Stimulated activated CD8-positive, alpha-beta memory T cell treated with anti-CD3 and anti-CD28 coated beads, Interleukin-12 subunit alpha, Interleukin-12 subunit beta, amount 100 ng/mL, for 1 hour (primary cell): ENCODE results near the gene PNMA1.

Experiments used
- DNase-seq: peaks from one replicate; pipeline ENCODE4 v3.0.0-alpha.2; 2020; ENCODE audit warnings: low read depth

PNMA1 gene

DNA sequence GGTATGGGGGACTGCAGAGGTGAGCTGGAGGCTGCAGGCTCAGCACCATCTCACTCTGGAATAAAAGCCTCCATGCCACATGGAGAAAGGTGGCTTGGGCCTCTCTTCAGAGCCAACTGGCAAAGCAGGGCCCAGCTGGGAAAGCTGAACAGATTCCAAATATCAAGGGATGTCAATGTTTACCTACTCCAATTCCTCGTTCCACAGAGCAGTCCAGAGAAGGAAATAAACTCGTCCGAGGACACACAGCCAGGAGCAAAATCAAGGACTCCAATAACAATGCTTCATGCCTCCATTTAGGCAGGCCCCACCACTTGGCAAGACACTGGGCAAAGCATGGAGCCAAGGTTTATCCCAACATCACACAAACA lies 36.3 kb upstream of the PNMA1 start:
- DNase-seq: no peak

DNA sequence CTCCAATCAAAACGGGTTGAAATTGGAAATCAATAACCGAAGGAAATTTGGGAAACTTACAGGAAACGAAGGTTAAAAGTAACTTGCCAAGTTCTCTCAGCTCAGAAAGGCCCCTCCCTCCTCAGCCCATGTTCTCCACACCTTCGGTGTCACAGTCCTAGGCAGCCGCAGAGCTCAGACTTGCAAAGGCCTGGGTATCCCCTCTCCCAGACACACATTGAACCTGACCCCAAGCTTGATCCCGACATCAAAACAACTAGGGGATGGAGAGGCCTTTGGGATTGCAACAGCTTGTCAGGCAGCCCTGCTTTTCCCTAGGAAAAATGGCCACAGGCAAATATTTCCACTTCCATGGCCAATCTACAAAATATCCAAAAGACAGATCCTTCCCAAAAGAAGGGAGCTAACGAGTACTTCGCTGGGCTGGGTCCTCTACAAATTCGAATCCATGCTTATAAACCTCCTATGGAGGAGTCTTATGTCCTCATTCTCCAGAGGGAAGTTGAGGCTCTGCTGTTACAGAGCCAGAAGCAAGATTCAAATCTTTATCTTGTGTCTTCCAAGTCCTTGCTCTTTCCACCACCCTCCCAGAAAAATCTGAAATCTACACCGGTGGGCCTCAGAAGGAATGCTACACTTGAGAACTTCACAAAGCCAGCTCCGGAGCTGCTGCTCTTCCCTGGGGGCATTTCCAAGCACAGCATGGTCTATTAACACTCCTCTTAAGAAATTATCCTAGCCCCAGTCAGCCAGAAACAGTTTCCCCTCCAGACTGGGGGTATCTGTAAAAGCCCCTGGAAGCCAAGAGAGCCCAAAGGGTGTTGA lies 35.7 kb upstream of the PNMA1 start:
- no peak for DNase-seq

DNA sequence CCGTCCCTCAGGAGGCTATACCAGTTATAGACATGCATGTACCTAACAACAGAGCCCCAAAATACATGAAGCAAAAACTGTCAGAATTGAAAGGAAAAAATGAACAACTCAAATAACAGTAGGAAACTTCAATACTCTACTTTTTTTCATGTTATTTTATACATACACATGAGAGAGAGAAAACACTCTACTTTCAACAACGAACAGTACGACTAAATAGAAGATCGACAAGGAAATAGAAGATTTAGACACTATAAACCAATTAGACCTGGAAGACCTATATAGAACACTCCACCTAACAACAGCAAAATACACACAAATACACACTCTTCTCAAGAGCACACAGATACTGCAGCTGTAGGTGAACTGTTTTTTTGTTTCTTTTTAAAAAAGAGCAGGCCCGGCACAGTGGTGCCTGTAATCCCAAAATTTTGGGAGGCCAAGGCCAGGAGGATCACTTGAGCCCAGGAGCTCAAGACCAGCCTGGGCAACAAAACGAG lies 34.7 kb upstream of the PNMA1 start:
- DNase-seq: no peak

DNA sequence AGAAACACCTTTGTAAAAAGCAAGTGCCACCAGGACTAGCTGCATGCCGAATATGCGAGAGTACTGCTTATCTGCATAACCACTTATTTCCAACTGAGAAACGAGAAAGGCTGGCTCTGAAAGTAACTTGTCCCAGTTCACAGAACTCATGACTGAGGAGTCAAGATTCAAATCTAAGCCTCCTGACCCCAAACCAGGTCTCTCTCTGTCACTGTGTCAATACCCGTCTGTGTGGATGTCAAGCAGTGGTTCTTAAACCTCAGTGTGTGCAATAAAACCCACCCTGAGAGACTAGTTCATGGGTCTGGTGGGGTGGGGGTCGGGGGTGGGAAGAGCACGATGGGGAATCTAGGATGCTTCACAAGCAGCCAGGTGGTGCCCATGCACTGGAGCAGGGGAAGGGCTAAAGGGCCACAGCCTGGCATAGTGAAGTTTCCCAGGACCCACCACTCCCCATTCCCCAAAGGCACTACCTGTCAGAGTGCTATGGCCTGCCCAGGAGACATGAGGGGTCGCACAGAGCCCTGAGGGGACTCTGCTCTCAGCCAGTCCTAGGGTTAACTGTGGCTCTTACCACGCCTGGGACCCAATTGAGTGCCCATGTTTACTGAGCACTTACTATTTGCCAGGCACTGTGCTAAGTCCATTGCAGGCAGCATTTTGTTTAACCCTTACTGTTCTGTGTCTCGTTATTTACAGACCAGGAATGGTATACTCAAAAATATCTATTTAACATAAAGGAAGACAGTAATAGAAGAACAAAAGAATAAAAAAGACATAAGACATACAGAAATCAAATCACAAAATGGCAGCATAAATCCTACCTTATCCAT lies 33.4 kb upstream of the PNMA1 start:
- no peak for DNase-seq

DNA sequence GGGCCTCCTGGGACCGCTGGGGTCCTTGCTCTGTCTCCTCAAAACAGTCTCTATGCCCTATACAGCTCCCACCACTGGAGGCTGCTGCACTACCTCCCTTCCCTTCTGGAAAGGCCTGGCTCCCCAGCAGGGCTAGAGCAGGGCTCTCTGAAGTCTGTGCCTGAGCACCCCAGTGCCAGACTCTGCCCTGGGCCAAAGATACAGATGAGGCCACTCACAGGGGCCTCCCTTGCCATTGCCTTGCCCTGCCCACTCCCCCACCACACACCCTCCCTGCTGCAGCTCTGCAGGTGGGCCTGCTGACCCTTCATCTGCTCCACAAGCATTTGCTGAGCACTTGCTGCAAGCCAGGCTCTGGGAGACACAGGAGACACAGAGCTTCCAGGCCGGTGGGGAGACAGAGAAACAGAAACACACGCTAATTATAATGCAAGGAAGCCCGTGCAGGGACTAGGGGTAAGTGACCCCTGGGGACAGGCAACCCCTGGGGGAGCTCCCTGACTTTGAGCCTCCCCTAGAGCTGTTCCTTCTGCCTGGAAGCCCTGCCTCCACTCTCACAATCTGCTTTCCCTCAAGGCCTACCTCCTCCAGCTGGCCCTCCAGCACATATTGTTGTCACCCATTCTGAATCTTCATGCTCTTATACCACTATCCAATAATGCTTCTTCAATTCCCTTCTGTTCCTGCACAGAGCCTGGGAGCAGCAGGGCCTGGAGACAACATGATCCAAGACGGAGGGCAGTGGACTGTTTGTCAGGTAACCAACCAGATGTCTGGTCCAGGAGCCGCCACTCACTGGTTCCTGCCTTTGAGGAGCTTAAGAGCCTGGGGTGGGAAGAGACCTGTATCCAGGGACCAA lies 32.6 kb upstream of the PNMA1 start:
- DNase-seq: no peak

DNA sequence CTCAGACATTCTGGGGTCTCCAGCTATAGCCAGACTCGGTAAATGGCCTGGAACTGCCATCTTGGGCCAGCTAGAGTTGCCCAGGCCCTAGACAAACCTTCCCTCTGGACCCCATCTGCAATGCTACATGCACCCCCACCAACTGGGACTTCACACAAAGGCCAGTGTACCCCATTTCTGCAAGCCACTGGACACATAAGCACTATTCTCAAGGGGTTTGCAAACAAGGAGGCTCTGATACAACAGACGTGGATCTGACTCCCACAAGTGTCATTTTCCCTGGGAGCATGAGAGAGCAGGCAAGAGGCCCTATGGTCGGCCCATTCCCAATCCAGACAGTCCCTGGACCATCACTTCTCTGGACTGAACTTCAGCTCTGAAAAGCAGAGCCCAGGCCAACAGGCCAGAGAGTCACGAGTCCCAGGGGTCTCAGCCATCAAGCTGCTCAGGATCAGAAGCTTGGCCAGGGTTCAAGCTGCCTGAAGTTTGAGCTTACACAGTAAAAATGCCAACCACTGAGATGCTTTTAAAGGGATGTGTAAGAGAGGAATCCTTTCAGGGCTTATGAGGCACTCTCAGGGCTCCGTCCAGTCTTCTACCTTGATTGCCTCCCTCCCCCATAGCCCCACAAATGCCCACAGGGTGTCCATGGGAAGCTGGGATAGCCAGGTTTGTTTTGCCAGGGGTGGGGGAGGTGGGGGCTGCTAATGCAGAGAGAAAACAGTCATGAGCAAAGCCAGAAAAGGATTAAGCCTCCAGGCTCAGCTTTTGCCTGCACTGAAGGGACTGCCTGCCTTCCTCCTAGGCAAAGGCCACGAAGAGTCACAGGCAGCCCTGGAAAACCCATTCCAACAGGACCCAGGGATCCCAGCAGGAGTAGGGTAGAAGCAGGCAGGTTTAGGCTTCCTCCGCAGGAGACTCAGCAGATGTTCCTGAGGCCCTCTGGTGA lies 31.7 kb upstream of the PNMA1 start:
- no peak for DNase-seq

DNA sequence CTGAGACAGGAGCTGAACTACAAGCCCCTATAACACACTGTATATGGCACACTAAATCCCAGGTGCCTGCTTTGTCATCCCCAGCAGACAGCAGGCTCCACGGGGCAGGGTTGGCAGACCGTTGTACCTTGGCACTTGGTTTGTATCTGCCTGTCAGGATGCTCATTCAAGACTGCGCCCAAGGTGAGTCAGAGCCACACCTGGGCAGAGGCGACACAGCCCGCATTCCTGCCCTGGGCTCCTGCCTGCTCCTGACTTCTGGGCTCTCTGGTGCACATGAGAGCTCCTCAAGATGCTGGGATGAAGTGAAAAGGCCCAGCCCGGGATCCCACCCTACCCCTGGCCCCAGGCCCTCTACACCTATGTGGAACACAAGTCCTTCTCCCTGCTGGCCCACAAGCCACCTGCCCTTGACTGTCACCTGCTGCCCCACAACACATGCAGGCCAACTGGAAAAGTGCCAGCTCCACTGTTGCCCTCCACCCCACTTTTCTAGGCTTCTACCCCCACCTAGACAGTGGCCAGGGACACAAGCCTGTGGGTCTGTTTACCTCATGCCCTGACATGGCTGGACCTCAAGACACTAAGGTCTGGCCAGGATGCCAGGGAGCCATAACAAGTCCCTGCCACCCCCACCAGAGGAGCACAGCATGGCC lies 30.8 kb upstream of the PNMA1 start:
- no peak for DNase-seq

DNA sequence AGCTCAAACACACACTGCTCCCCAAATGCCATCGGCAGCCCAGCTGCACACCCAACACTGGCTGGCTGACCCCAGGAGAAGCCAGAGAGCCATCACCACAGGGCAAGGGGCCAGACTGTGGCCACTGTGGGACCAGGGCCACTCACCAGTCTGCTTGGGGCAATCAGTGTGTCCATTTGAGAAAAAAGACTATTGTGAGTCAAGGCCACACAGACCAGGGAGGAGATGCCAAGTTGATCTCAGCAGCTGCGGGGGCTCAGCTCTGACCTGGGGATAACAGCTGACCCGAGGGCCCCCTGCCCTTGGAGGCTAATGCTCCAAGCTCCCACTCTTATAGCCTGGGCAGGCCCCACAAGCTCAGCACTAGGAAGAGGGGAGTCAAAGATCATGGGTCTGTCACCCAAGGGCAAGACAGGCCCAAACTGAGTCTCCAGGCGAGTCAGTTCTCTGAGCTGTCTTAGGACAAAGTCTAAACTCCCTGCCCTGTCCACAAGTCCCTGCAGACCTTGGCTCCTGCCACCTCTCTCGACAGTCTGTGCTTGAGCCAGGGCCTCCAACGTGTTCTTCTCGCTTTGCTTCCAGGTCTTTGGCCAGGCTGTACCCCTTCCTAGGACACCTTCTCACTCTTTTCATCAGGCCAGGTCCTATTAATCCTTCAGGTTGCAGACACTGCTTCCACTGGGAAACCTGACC lies 30.1 kb upstream of the PNMA1 start:
- DNase-seq: no peak

DNA sequence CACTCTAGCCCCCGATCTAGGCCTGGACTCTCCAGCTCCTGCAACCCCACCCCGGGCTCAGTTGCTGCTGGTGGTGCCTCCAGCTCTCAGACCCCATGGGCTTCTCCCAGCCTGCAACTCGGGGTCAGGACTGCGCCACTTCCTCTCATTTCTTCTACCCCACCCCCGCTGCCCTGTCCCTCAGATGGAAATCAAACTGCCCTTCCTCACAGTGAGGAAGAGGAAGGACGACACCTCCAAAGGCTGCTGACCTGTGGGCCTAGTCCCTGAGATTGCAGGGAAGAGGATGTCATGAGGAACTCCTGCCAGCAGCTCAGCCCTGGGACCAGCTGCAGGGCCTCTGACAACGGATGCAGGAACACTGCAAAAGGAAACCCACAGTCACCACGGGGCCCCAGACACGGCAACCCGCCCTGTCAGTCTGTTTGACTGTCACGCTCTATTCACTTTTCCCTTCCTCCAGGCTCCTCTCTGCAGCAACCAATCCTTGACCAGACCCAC lies 29.3 kb upstream of the PNMA1 start:
- DNase-seq: no peak

DNA sequence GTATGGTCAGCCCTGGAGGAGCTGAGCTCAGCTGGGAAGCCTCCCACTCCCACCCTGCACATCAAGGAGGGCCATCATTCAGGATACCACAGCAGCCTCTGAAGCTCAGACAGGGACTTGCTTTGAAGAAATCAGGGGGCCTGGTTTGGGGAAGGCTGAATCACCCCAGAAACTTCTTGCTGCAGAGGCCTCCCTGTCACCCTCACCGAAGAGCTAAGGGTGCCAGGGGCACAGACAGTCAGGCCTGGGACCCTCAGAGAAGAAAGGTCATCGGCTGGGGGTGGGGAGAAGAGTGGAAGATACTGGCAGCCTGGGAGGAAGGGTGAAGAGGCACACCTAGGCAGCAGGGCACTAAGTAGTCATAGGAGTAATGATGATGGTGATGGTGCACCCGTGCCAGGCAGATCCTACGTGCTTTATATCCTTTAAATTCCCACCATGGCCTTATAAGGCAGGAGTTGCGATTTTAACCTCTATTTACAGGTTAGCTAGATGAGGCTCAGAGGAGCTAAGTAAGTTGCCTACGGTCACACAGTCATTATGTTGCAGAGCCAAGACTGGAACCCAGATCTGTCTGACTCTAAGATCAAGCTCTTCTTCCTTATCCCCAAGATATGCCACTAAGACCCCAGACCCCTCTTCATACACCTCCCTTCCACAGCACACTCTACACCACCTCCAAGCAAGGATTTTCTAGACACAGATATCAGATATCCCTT lies 28.5 kb upstream of the PNMA1 start:
- DNase-seq: no peak

DNA sequence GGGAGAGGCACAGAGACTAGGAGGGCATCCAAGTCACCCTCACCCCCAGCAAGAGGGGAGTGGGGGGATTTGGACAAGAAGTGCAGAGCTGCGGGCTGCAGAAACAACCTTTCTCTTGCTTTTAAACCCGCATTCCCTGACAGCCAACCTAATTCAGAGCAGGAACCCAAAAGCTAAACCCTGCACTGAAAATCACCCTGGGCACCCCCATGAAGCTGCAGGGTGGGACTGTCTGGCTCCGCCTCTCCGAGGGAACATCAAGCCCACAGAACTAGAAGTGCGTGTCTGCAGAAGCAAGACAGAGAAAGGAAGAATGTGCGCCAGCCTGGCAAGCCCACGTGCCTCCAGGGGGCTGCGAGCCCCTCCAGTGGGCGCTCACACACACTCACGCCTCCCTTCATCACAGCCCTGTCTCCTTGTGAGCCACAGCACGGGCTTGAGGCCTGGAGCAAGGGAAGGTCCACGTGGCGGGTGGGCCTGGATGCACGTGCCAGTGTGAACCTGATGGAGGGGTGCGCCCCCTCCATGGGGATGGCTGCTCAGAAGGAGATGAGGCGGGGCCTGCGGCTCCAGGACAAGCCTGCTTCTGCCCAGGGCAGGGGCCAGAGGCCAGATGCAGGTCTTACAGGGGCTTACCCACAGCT lies 27.8 kb upstream of the PNMA1 start:
- no peak for DNase-seq

DNA sequence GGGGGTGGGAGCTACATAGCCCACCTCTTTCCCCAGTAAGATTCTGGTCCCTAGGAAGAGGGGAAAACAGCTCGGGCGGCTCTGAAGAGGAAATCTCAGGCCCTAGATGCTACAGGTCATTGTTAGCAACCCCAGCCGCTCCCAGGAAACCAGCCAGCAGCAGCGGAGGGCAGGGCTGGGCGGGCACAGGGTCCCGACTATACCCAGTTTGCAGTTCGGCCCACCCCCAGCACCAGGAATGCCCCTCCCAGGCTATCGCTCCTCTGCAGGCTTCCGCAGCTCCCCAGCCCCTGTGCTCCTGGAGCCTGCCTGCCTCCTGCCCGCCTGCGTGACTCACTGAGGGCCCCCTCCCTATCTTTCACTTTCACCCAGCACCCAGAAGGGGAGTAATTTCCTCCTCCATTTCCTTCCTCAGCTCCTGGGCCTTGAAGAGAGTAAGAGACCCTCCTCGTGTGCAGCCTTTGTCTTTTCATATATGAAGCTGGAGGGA lies 27.2 kb upstream of the PNMA1 start:
- DNase-seq: peak; percentile 49

DNA sequence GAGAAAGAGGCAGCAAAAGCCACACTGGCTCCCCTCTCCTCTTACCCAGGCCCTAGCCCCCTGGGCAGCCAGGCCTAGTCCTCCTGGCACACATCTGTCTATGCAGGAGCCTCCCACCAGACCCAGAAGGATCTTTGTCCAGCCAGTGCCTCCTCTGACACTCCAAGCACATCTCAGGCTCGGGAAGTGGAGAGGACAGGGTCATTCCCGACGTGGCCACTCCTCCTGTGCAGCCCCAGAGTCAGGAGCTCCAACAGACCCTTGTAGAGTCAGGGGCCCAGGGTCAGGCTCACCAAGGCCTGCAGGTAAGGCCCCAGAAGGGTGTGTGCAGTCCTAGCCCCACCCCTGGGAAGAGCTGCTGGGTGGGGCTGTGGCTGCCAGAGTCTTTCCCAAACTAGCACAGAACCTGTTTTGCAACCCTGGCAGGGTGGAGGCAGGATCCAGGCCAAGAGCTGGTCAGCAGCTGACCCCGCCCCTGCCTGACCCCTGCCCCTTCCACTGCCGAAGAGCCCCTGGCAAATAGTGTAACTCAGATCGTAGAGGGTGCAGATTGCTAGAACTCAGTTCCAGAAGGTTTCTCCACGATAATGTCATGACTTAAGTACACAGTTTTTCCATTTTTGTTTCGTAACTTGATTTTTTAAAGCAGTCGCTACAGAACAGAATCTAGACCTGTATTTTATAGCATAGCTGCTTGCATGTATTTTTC lies 26.6 kb upstream of the PNMA1 start:
- no peak for DNase-seq

DNA sequence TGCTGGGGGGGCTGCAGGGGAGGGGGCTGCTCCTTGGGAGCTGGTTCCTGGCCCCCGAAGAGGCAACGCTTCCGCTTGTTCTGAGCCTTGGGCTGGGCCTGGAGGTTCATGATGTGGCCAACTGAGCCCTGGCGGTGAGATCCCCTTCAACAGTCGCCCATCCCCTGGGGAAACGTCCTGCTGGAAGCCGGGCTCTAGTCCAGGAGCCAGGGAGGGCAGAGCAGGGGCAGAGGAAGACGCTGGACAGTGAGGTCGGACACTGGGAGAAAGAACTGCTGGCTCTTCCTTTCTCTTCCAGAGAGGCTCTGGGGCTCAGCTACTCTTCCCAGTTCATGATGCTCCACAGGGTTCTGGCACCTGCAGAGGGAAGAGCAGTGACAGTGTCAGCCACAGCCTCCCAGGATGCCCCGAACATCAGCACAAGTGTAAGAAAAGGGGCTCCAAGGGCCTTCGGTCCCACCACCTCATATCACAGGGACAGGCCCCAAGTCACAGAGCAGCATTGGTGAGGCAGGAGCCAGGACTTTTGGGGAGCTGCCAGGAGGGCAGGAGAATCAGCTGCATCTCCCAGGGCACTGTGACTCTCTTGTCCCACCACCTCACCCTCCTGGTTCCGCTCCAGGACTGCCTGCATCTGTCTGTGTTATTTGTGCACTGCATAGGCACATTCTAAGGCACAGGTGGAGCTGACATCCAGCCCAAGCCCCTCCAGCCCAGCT lies 25.9 kb upstream of the PNMA1 start:
- DNase-seq: no peak

DNA sequence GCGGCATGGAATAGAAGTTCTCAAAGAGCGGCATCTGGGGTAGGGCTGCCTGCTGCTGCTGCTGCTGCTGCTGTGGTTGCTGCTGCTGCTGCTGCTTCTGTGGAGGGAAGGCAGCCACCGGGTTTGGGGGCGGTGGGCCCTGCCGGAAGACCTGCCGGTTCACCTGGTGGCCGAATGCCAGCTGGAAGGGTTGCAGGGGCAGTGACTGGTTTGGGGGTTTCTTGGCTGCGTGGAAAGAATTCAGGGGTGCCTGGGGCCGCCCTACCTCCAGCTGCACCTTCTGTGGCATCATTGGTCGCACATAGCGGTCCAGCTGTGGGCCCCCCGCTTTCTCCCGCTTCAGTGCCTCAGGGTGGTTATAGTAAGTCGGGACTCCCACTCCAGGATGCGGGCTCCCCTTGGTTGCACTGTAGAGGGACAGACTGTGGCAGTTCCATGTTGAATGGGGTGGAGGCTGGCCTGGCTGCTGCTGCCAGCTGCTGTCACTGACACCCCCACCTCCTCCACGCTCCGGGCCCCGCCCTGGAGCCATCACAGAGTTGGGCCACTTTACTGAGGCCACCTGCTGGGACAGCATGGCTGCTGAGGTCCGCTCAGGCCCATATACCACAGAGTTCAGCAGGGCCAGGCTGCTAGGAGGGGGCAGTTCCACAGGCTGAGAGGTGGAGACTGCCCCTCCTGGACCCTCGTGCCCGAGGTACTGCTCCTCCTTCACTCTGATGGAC lies 25.2 kb upstream of the PNMA1 start:
- DNase-seq: no peak

DNA sequence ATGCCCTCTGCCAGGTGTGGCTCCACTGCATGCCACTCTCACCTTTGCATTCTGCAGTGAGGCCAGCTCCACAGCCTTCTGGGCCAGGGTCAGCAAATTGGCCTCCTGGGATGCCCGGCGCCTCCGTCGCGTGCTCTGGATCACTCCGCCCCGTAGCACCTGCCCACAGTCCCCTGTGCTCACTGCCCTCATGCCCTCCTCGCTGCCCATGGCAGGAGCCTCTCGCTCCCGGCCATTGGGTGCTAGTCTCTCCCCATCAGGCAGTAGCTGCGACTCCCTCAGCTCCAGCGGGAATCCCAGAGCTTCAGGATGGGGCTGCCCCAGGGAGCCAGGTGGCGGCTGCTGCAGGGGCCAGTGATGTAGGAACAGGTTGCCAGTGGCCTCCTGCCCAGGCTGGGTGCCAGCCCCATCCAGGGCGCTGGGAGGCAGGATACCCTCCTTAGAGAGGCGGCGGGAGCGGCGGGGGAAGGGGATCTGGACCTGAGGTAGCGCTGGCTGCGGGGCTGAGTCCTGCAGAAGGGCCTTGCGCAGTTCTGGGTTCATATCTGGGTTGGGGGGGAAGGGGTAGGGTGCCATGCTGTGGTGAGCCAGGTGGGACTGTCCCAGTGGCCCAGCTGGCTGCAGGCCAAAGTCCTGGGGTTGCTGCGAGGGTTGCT lies 24.5 kb upstream of the PNMA1 start:
- DNase-seq: no peak
